SJCRH30 (cell line): ENCODE data around the gene RFC1. TPM values are rescaled to one million over a fixed set of nuclear protein-coding genes. Genes with fewer than 3 reads are reported as not detected.
"Not testable (repeated sequence)": the region's sequence is repeated elsewhere in the genome, so short reads cannot be mapped to it uniquely, and the experiment has no call there.

ENCODE experiments used
- DNase-seq, 2 experiments: peaks; one replicate each; pipeline ENCODE4 v3.0.0-alpha.2; 2015 to 2020
- H3K27ac ChIP-seq: fragments of 250-450 bp; sonication (Bioruptor Pico); 2 replicates; pipeline ENCODE4 v1.5.1; 2020; ENCODE audit warnings: mild to moderate bottlenecking, moderate library complexity
- H3K27me3 ChIP-seq: fragments of 250-450 bp; sonication (Bioruptor Pico); 2 replicates; pipeline ENCODE4 v1.5.1; 2020; ENCODE audit warnings: mild to moderate bottlenecking, moderate library complexity
- H3K36me3 ChIP-seq: fragments of 250-450 bp; sonication (Bioruptor Pico); 2 replicates; pipeline ENCODE4 v1.5.1; 2020; ENCODE audit warnings: mild to moderate bottlenecking, moderate library complexity
- H3K4me1 ChIP-seq: fragments of 250-450 bp; sonication (Bioruptor Pico); 2 replicates; pipeline ENCODE4 v1.5.1; 2020; ENCODE audit warnings: mild to moderate bottlenecking, moderate library complexity
- H3K4me3 ChIP-seq: fragments of 250-450 bp; sonication (Bioruptor Pico); 2 replicates; pipeline ENCODE4 v1.5.1; 2020; ENCODE audit warnings: mild to moderate bottlenecking, moderate library complexity
- H3K9me3 ChIP-seq: fragments of 250-450 bp; sonication (Bioruptor Pico); replicated peaks from 2 replicates; pipeline ENCODE4 v1.5.1; 2020; ENCODE audit warnings: mild to moderate bottlenecking, moderate library complexity
- total RNA-seq: library from RNA; depleted of rRNA; stranded (reverse); fragments of >200 nt; shearing (Covaris generic); gene quantifications from 2 replicates; pipeline ENCODE4 v1.2.3, GENCODE V29; 2014

The RFC1 gene
- total RNA-seq, 1 experiment from 2014 or later, result 77.8 TPM

- Histone ChIP-seq H3K27ac (no peak overlapping the region), H3K27me3 (no peaks in the 10 kb centered on the region), H3K36me3 (no peaks in the 10 kb centered on the region; the same call in 1 of the 2 replicates), H3K4me3 (no peak overlapping the region), H3K9me3 (no peaks in the 10 kb centered on the region), H3K4me1 (peaks cover 4% of the 10 kb centered on the region; the same call in 1 of the 2 replicates)
- no peak for DNase-seq
These were observed 3.1 kb upstream of the RFC1 start for GRCh38 chr4:39369301-39369700.

GRCh38 chr4:39367166-39367565 is 1.0 kb upstream of the RFC1 start:
- peaks cover 11% of the 10 kb centered on the region; the same call in 1 of the 2 replicates for H3K4me1 ChIP-seq
- no peaks in the 10 kb centered on the region for H3K27me3 ChIP-seq
- no peak for DNase-seq
- H3K4me3 ChIP-seq, result no peak overlapping the region
- no peak overlapping the region for H3K27ac ChIP-seq
- no peaks in the 10 kb centered on the region; the same call in 1 of the 2 replicates for H3K36me3 ChIP-seq
- H3K9me3 ChIP-seq, result no peaks in the 10 kb centered on the region

- Histone ChIP-seq H3K27me3 (no peaks in the 10 kb centered on the region), H3K27ac (peak overlapping the region; percentile 79), H3K36me3 (peaks cover 5% of the 10 kb centered on the region), H3K4me1 (peaks cover 11% of the 10 kb centered on the region; the same call in 1 of the 2 replicates), H3K4me3 (peak overlapping the region; percentile 88), H3K9me3 (no peaks in the 10 kb centered on the region)
- no peak for DNase-seq
These were observed 802 bp downstream of the RFC1 start for GRCh38 chr4:39365360-39365759.

- no peak overlapping the region for H3K4me3 ChIP-seq
- peaks cover 11% of the 10 kb centered on the region; the same call in 1 of the 2 replicates for H3K4me1 ChIP-seq
- no peaks in the 10 kb centered on the region for H3K9me3 ChIP-seq
- DNase-seq, result no peak
- peaks cover 5% of the 10 kb centered on the region for H3K36me3 ChIP-seq
- H3K27me3 ChIP-seq, result no peaks in the 10 kb centered on the region
- H3K27ac ChIP-seq, result no peak overlapping the region
These were observed 2.3 kb downstream of the RFC1 start for GRCh38 chr4:39363773-39364393.

- Histone ChIP-seq H3K4me1 (peaks cover 11% of the 10 kb centered on the region; the same call in 1 of the 2 replicates), H3K27me3 (no peaks in the 10 kb centered on the region), H3K9me3 (no peaks in the 10 kb centered on the region), H3K27ac (no peak overlapping the region), H3K36me3 (peaks cover 9% of the 10 kb centered on the region), H3K4me3 (no peak overlapping the region)
- peak in 1 of 2 experiments; percentile 51 for DNase-seq
These were observed 3.3 kb downstream of the RFC1 start for GRCh38 chr4:39362827-39363226.

GRCh38 chr4:39360611-39361010 is 5.6 kb downstream of the RFC1 start:
- H3K36me3 ChIP-seq, H3K9me3 ChIP-seq, DNase-seq, H3K27ac ChIP-seq, H3K4me3 ChIP-seq, H3K27me3 ChIP-seq: not testable (repeated sequence)
- H3K4me1 ChIP-seq, result peaks cover 11% of the 10 kb centered on the region; the same call in 1 of the 2 replicates

GRCh38 chr4:39357002-39357401 is 9.2 kb downstream of the RFC1 start:
- H3K9me3 ChIP-seq, result no peaks in the 10 kb centered on the region

GRCh38 chr4:39354254-39354552 is 12.0 kb downstream of the RFC1 start:
- peaks cover 33% of the 10 kb centered on the region for H3K36me3 ChIP-seq
- peaks cover under 1% of the 10 kb centered on the region; the same call in 1 of the 2 replicates for H3K4me1 ChIP-seq
- H3K9me3 ChIP-seq, result 0 out of 2 replicates have a peak, but pooled peaks cover 3% of the 10 kb centered on the region
- H3K27me3 ChIP-seq, result no peaks in the 10 kb centered on the region
- H3K4me3 ChIP-seq, result no peak overlapping the region
- no peak overlapping the region for H3K27ac ChIP-seq
- DNase-seq, result no peak

More at GRCh38 chr4:39357002-39357401, 9.2 kb downstream of the RFC1 start:
- no peaks in the 10 kb centered on the region; the same call in 1 of the 2 replicates for H3K4me1 ChIP-seq
- DNase-seq, result no peak
- H3K27ac ChIP-seq, result no peak overlapping the region
- no peak overlapping the region for H3K4me3 ChIP-seq
- H3K36me3 ChIP-seq, result peaks cover 17% of the 10 kb centered on the region
- no peaks in the 10 kb centered on the region for H3K27me3 ChIP-seq

- no peak overlapping the region for H3K4me3 ChIP-seq
- peaks cover 6% of the 10 kb centered on the region for H3K4me1 ChIP-seq
- 0 out of 2 replicates have a peak, but pooled peaks cover 3% of the 10 kb centered on the region for H3K9me3 ChIP-seq
- no peak for DNase-seq
- H3K27ac ChIP-seq, result no peak overlapping the region
- peaks cover 38% of the 10 kb centered on the region for H3K36me3 ChIP-seq
- H3K27me3 ChIP-seq, result no peaks in the 10 kb centered on the region
These were observed 12.5 kb downstream of the RFC1 start for GRCh38 chr4:39353478-39354253.

- not testable (repeated sequence) for DNase-seq, H3K27ac ChIP-seq, H3K9me3 ChIP-seq, H3K27me3 ChIP-seq, H3K4me3 ChIP-seq
- Histone ChIP-seq H3K4me1 (peaks cover 11% of the 10 kb centered on the region), H3K36me3 (peaks cover 39% of the 10 kb centered on the region)
These were observed 13.0 kb downstream of the RFC1 start for GRCh38 chr4:39353149-39353477.

- Histone ChIP-seq H3K4me3 (no peak overlapping the region), H3K36me3 (peaks cover 58% of the 10 kb centered on the region), H3K27me3 (no peaks in the 10 kb centered on the region), H3K27ac (no peak overlapping the region), H3K4me1 (peaks cover 13% of the 10 kb centered on the region), H3K9me3 (peaks cover 3% of the 10 kb centered on the region; the same call in 1 of the 2 replicates)
- no peak for DNase-seq
These were observed 16.8 kb downstream of the RFC1 start for GRCh38 chr4:39349326-39349725.

- H3K27me3 ChIP-seq, result no peaks in the 10 kb centered on the region
- H3K27ac ChIP-seq, result no peak overlapping the region
- H3K4me3 ChIP-seq, result no peak overlapping the region
- H3K36me3 ChIP-seq, result peaks cover 64% of the 10 kb centered on the region
- peak; percentile 51 to 62 for DNase-seq
- peaks cover 3% of the 10 kb centered on the region; the same call in 1 of the 2 replicates for H3K9me3 ChIP-seq
- H3K4me1 ChIP-seq, result peaks cover 13% of the 10 kb centered on the region
These were observed 17.5 kb downstream of the RFC1 start for GRCh38 chr4:39348371-39349315.

GRCh38 chr4:39346856-39347519 is 19.2 kb downstream of the RFC1 start:
- Histone ChIP-seq H3K27me3 (no peaks in the 10 kb centered on the region), H3K4me3 (no peak overlapping the region), H3K27ac (no peak overlapping the region), H3K9me3 (peaks cover 3% of the 10 kb centered on the region; the same call in 1 of the 2 replicates), H3K4me1 (peaks cover 13% of the 10 kb centered on the region), H3K36me3 (peaks cover 65% of the 10 kb centered on the region)
- no peak for DNase-seq

- H3K27me3 ChIP-seq, result no peaks in the 10 kb centered on the region
- no peak overlapping the region for H3K4me3 ChIP-seq
- no peaks in the 10 kb centered on the region for H3K4me1 ChIP-seq
- DNase-seq, result no peak
- H3K9me3 ChIP-seq, result no peaks in the 10 kb centered on the region; the same call in 1 of the 2 replicates
- H3K36me3 ChIP-seq, result peaks cover 48% of the 10 kb centered on the region
- no peak overlapping the region for H3K27ac ChIP-seq
These were observed 23.4 kb downstream of the RFC1 start for GRCh38 chr4:39342731-39343130.
